GM10266 (cell line): Measurements from ENCODE around the gene ARHGAP21.

Source experiments
- DNase-seq: peaks from one replicate; pipeline ENCODE4 v3.0.0; 2012; ENCODE audit errors: extremely low spot score
- CTCF ChIP-seq: IDR thresholded peaks from 2 replicates; pipeline ENCODE4 v1.5.1; 2012; ENCODE audit warnings: mild to moderate bottlenecking, low read depth; ENCODE audit not compliant: control insufficient read depth, insufficient read depth; ENCODE audit errors: missing control alignments

The ARHGAP21 gene

GRCh38 chr10:24756283-24756682, 32.6 kb upstream of the ARHGAP21 start:
- no peak for TF ChIP-seq CTCF
- no peak for DNase-seq

- TF ChIP-seq CTCF = no peak
- no peak for DNase-seq
Observed at GRCh38 chr10:24751716-24752115, 28.0 kb upstream of the ARHGAP21 start.

GRCh38 chr10:24750695-24751094, 27.0 kb upstream of the ARHGAP21 start:
- DNase-seq = no peak
- no peak for TF ChIP-seq CTCF

- DNase-seq = no peak
- no peak for TF ChIP-seq CTCF
Observed at GRCh38 chr10:24748214-24748613, 24.5 kb upstream of the ARHGAP21 start.

- no peak for TF ChIP-seq CTCF
- no peak for DNase-seq
Observed at GRCh38 chr10:24744946-24745345, 21.3 kb upstream of the ARHGAP21 start.

GRCh38 chr10:24740714-24741113, 17.0 kb upstream of the ARHGAP21 start:
- no peak for TF ChIP-seq CTCF
- no peak for DNase-seq

- DNase-seq = no peak
- TF ChIP-seq CTCF = no peak
Observed at GRCh38 chr10:24737001-24737400, 13.3 kb upstream of the ARHGAP21 start.
